Left lobe of liver (tissue), 2 donors: ENCODE measurements around the gene CAMTA1. TPM values are rescaled to one million over a fixed set of nuclear protein-coding genes. Genes with fewer than 3 reads are reported as not detected.
A peak's percentile ranks its signal among the peaks of the same experiment; 100 is the strongest.

Experiments used
- ATAC-seq: fragments of 200-7000 bp; cut with Tn5 transposase; one replicate; pipeline ENCODE4 v1.9.1; 2020; ENCODE audit warnings: mild to moderate bottlenecking, moderate library complexity
- DNase-seq: peaks from one replicate; pipeline ENCODE4 v3.0.0-alpha.2; 2020; ENCODE audit warnings: low spot score
- total RNA-seq: library from RNA; stranded (reverse); gene quantifications from one replicate; pipeline ENCODE4 v1.2.1, GENCODE V29; 2021
- donor health status: DM: no; HTN: no; CAD: no; lungs with moderate emphysema.
- donor health status: DM: no; HTN: yes; CAD: no.

CAMTA1 gene
- total RNA-seq, 1 donor from 2014 or later, result 33.6 TPM

GRCh38 chr1:7388488-7389185 lies 603.4 kb downstream of the CAMTA1 start:
- DNase-seq (peak; percentile 40), ATAC-seq (no peak)

GRCh38 chr1:7389201-7389905 lies 604.1 kb downstream of the CAMTA1 start:
- ATAC-seq (no peak), DNase-seq (peak; percentile 24)

- DNase-seq, result peak; percentile 39
- ATAC-seq, result no peak
Measured at GRCh38 chr1:7389906-7390603, 604.8 kb downstream of the CAMTA1 start.

- ATAC-seq (no peak), DNase-seq (peak; percentile 23)
Measured at GRCh38 chr1:7390604-7391000, 605.3 kb downstream of the CAMTA1 start.

- no peak for ATAC-seq
- no peak for DNase-seq
Measured at GRCh38 chr1:7393136-7393535, 607.9 kb downstream of the CAMTA1 start.

- DNase-seq, result no peak
- ATAC-seq, result no peak
Measured at GRCh38 chr1:7395251-7395650, 610.0 kb downstream of the CAMTA1 start.

- ATAC-seq (no peak), DNase-seq (no peak)
Measured at GRCh38 chr1:7398982-7399381, 613.7 kb downstream of the CAMTA1 start.

- no peak for DNase-seq
Measured at GRCh38 chr1:7399514-7400125, 614.4 kb downstream of the CAMTA1 start.

GRCh38 chr1:7400566-7400965 lies 615.3 kb downstream of the CAMTA1 start:
- ATAC-seq, result no peak
- DNase-seq, result no peak

More at GRCh38 chr1:7399514-7400125, 614.4 kb downstream of the CAMTA1 start:
- no peak for ATAC-seq

GRCh38 chr1:7401814-7402547 lies 616.7 kb downstream of the CAMTA1 start:
- ATAC-seq (no peak), DNase-seq (peak; percentile 33)

GRCh38 chr1:7402548-7402850 lies 617.2 kb downstream of the CAMTA1 start:
- no peak for DNase-seq
- ATAC-seq, result no peak

GRCh38 chr1:7403265-7404045 lies 618.2 kb downstream of the CAMTA1 start:
- DNase-seq (peak; percentile 14), ATAC-seq (no peak)

- peak; percentile 26 for DNase-seq
- ATAC-seq, result no peak
Measured at GRCh38 chr1:7404046-7404742, 618.9 kb downstream of the CAMTA1 start.

- no peak for ATAC-seq
- peak; percentile 33 for DNase-seq
Measured at GRCh38 chr1:7405844-7406500, 620.7 kb downstream of the CAMTA1 start.

- peak; percentile 27 for DNase-seq
- no peak for ATAC-seq
Measured at GRCh38 chr1:7406641-7407543, 621.6 kb downstream of the CAMTA1 start.

- DNase-seq (peak; percentile 27), ATAC-seq (no peak)
Measured at GRCh38 chr1:7407544-7407895, 622.3 kb downstream of the CAMTA1 start.

- no peak for ATAC-seq
- DNase-seq, result peak; percentile 26
Measured at GRCh38 chr1:7407980-7408770, 622.9 kb downstream of the CAMTA1 start.
